ENCODE measurements around the gene RAP1GAP. TPM values are rescaled to one million over a fixed set of nuclear protein-coding genes. Genes with fewer than 3 reads are reported as not detected.

The RAP1GAP gene
- total RNA-seq, 1 donor from 2014 or later, result under 0.01 TPM

- DNase-seq (ENCODE audit: low read depth in 2 of 2), result no peak
Measured at GRCh38 chr1:21662426-21663247, 6.5 kb downstream of the RAP1GAP start.

GRCh38 chr1:21661886-21662285 lies 7.3 kb downstream of the RAP1GAP start:
- no peak for DNase-seq (ENCODE audit: low read depth in 2 of 2)

GRCh38 chr1:21659924-21660326 lies 9.2 kb downstream of the RAP1GAP start:
- no peak for DNase-seq (ENCODE audit: low read depth in 2 of 2)

GRCh38 chr1:21659099-21659923 lies 9.8 kb downstream of the RAP1GAP start:
- DNase-seq (ENCODE audit: low read depth in 2 of 2), result peak; percentile 61 to 69

- no peak for DNase-seq (ENCODE audit: low read depth in 2 of 2)
Measured at GRCh38 chr1:21657456-21658190, 11.5 kb downstream of the RAP1GAP start.

- DNase-seq (ENCODE audit: low read depth in 2 of 2), result no peak
Measured at GRCh38 chr1:21655748-21656147, 13.4 kb downstream of the RAP1GAP start.

GRCh38 chr1:21655259-21655658 lies 13.9 kb downstream of the RAP1GAP start:
- DNase-seq (ENCODE audit: low read depth in 2 of 2), result no peak

- no peak for DNase-seq (ENCODE audit: low read depth in 2 of 2)
Measured at GRCh38 chr1:21654209-21654608, 14.9 kb downstream of the RAP1GAP start.

- no peak for DNase-seq (ENCODE audit: low read depth in 2 of 2)
Measured at GRCh38 chr1:21653744-21654100, 15.4 kb downstream of the RAP1GAP start.

- no peak for DNase-seq (ENCODE audit: low read depth in 2 of 2)
Measured at GRCh38 chr1:21652937-21653743, 16.0 kb downstream of the RAP1GAP start.

GRCh38 chr1:21652101-21652936 lies 16.8 kb downstream of the RAP1GAP start:
- no peak for DNase-seq (ENCODE audit: low read depth in 2 of 2)

- DNase-seq (ENCODE audit: low read depth in 2 of 2), result peak in 1 of 2 donors; percentile 47
Measured at GRCh38 chr1:21651214-21652042, 17.7 kb downstream of the RAP1GAP start.

- DNase-seq (ENCODE audit: low read depth in 2 of 2), result no peak
Measured at GRCh38 chr1:21650400-21650799, 18.8 kb downstream of the RAP1GAP start.

- no peak for DNase-seq (ENCODE audit: low read depth in 2 of 2)
Measured at GRCh38 chr1:21649315-21649714, 19.8 kb downstream of the RAP1GAP start.

- no peak for DNase-seq (ENCODE audit: low read depth in 2 of 2)
Measured at GRCh38 chr1:21648791-21649190, 20.4 kb downstream of the RAP1GAP start.

- DNase-seq (ENCODE audit: low read depth in 2 of 2), result no peak
Measured at GRCh38 chr1:21648352-21648730, 20.8 kb downstream of the RAP1GAP start.

- DNase-seq (ENCODE audit: low read depth in 2 of 2), result peak; percentile 72
Measured at GRCh38 chr1:21647431-21648351, 21.5 kb downstream of the RAP1GAP start.

GRCh38 chr1:21645550-21645949 lies 23.6 kb downstream of the RAP1GAP start:
- no peak for DNase-seq (ENCODE audit: low read depth in 2 of 2)

All from lung microvascular endothelial cell (primary cell).